Activated CD4-positive, alpha-beta T cell treated with anti-CD3 and anti-CD28 coated beads for 24 hours (primary cell): ENCODE data around the gene URB1.

Experiments
- DNase-seq, 2 donors: peaks; one replicate each; pipeline ENCODE4 v3.0.0-alpha.2; 2020; ENCODE audit warnings: low read depth in 2 of 2

Gene URB1

DNA sequence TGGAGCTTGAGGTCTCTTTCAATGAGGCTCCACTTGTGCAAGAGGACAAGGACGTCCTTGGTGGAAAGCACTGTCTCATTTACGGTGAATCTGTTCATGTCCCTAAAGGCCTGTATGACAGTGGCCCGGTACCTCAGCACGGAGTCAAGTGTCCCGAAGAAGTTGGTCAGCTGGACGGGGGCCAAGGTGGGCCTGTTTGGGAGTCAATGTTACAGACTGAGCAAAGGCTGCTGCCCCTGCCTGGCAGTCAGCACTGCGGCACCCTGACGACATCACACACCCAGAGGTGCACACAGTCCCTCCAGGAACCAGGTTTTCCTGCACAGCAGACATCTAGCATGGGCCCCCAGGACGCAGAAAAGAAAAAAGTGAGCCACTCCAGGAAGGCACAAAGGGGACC lies 75.1 kb downstream of the URB1 start:
- no peak for DNase-seq

DNA sequence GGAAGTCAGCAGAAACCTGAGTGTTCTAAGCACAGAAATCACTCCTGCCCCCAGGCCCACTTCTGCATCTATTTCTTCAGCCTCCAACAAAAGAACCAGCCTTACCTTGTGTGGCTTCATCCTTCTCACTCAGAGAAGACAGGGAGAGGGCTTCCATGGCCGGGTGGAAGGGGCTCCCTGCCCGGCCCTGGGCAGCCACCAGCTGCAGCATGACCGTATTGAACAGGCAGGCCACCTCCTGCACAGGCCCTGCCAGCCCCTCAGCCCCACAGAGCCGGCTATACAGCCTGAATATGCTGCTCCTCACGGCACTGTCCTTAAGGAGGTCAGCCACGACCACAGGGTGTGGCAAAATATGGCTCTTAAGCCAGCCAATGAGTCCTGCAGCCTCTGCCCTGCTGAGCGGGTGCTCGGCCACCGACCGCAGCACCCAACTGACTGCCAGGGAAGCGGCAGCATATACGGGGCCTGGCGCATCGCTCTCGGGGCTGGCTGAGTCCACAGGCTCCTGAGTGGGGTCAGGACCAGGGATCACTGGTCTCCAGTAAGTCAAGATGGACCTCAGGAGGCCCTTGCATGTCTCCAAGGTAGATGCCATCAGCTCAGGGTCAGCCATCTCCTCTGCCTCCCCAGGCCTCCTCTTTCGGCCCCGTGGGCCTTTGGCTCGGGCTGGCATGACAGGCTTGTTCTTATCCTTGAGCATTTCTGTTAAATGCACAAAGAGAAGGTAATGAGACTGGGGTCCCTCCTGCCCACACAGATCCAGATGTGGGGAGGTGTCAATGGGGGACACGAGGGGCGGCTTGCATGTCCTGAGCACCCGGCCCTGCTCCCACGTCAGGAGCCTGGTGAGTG lies 76.2 kb downstream of the URB1 start:
- DNase-seq: no peak

DNA sequence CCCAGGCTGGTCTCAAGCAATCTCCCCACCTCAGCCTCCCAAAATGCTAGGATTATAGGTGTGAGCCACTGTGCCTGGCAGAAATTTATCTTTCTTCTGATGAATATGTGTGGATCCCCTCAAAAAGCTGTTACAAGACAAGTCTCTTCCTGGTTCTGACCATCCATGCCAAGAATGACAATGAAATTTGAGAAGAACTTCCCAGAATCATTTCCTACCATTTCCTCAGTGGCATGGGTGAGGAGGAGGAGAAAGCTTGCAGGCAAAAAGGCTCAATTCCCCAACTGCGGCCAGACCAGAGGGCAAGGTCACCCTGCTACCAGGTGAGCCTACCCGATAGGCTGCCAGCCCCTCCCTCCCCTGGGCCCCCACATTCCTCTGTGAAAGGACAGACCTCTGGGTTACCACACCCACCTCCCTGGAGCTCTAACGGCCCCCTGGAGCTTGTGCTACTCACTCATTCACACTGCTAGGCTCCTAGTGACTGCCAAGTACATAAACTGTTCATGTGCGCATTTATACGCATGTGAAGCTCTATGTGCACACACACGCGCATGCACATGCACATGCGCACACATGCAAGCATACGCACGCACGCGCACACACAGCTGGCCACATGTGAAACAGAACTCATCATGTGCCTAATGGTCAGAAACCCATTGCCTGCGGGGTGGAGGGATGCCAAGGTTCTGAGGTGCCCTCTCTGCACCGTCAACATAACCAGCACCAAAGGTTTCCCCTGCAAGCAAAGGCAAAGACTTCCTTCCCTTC lies 77.1 kb downstream of the URB1 start:
- no peak for DNase-seq

DNA sequence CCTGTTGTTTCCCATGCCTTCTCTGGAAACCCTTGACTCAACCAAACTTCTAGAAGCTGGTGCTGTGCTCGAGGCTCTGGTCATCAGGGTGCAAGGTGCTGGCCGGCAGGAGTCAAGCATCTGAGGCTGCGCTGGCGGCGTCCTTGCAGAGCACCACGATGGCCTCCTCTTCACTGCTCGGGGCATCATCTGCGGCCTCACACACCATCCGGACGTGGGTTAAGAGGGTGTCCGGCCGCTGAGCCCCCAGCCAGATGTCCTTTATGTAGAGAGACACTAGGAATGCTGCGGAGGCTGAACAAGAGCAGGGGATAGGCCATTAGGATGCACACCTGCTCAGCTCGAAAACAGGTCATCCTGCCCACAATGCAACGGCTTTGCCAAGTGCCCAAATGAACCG lies 78.0 kb downstream of the URB1 start:
- no peak for DNase-seq

DNA sequence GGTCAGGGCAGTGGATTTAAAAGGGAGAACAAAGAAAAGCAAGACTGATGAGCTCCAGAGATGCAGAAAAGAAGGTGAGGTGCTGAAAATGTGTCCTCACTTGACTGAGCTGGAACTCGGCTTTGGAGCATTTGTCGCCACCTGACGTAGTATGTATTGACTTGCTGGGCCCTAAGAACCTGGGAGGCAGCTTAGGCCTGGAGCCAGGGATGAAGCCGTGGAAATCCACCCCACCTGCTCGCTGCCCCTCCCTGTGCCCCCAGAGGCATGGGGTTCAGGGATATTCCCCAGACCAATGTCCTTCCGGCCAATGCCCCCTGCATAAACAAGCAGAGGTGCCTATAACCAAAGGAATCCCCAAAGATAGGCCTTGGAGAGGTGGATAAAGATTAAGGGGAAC lies 79.8 kb downstream of the URB1 start:
- no peak for DNase-seq

DNA sequence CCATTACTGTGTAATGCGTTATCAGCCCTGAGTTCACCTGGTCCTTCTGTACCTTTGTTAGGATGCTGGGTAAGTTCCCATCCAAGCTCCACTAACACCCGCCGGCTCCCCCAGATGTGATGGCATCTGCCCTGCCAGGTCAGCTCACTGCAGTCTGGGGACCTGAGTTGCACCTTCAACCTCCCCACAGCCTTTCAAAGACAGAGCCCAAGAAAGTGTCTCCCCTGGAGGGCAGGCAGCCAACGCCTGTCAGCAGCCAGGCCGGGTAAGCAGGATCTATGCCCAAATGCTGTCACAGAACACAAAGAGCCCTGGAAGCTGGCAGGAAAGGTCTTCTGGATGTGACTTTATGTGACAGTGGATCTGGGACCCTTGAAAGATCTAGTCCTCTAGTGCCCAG lies 80.5 kb downstream of the URB1 start:
- DNase-seq: no peak

DNA sequence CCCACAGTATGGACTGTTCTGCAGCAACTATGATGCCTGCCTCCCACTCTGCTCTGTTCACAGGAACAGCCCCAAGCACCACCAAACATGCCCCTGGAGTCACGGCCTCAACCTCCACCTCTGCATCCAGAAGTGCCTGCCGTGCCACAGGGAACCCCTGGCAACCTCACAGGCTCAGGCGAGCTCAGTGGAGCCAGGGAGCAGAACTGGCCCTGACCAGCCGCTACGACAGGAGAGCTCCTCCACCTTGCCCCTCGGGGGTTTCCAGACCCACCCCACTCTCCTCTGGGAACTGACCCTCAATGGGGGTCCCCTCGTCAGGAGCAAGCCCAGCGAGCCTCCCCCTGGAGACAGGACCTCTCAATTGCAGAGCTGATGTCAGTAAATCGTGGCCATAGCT lies 81.2 kb downstream of the URB1 start:
- no peak for DNase-seq

DNA sequence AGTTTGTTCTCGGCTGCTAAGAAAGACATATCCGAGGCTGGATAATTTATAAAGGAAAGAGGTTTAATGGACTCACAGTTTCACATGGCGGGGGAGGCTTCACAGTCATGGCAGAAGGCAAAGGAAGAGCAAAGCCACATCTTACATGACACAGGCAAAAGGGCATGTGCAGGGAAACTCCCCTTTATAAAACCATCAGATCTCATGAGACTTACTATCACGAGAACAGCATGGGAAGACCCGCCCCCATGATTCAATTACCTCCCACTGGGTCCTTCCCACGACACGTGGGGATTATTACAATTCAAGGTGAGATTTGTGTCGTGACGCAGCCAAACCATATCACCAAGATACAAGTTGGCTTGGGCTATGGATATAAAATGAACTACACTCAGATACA lies 81.8 kb downstream of the URB1 start:
- DNase-seq: peak in 1 of 2 donors; percentile 5

DNA sequence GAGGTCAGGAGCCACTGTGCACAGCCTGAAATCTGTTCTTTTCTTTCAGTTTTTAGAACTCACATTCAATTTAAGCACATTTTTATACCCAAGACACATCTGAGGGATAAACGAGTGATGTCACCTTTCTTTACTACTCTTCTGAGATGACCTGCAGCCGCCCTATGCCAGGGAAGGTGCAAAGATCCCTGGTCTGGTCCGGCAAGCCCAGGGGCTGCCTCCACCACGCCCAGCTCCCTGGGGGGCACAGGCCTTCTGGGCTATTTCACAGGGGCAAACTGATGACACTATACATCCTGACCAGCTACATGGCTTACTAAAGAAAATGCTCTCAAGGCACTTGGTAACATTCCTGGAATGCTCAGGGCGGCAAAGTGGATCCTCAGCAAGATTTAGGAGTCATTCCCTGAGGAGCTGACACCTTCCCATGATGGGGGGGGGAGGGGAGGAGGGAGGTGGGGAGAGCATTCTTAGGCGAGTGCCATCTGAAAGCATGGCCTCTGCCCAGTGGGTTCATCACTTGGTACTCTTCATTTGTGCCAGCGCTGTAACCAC lies 82.8 kb downstream of the URB1 start:
- DNase-seq: no peak

DNA sequence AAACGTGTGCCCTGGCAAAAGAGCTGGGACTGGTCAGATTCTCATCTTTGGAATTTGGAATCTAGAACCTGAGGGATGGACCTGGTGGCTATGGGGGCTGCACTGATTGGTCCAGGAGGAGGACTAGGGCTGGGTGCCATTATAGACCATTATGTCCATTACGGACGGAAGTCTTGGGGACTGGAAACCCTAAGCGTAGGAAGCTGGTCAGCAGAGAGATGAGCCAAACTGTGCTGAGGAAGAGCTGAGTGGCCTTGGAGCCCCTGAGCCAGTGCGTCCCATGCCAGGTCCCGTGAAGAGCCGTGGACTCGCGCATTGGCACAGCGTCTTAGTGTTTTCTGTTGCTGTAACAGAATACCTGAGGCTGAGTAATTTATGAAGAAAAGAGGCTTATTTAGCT lies 84.1 kb downstream of the URB1 start:
- no peak for DNase-seq

DNA sequence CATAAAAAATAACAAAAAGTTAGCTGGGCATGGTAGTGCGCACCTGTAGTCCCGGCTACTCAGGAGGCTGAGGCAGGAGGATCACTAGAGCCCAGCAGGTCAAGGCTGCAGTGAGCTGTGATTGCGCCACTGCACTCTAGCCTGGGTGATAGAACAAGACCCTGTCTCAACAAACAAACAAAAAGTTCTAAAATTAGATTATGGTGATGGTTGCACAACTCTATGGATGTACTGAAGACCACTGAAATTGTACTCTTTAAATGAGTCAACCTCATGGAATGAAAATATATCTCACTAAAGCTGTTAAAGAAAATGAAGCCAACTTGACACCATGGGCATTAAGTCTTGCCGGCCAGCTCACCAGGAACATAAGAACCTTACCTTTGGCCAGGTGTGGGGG lies 85.1 kb downstream of the URB1 start:
- no peak for DNase-seq

DNA sequence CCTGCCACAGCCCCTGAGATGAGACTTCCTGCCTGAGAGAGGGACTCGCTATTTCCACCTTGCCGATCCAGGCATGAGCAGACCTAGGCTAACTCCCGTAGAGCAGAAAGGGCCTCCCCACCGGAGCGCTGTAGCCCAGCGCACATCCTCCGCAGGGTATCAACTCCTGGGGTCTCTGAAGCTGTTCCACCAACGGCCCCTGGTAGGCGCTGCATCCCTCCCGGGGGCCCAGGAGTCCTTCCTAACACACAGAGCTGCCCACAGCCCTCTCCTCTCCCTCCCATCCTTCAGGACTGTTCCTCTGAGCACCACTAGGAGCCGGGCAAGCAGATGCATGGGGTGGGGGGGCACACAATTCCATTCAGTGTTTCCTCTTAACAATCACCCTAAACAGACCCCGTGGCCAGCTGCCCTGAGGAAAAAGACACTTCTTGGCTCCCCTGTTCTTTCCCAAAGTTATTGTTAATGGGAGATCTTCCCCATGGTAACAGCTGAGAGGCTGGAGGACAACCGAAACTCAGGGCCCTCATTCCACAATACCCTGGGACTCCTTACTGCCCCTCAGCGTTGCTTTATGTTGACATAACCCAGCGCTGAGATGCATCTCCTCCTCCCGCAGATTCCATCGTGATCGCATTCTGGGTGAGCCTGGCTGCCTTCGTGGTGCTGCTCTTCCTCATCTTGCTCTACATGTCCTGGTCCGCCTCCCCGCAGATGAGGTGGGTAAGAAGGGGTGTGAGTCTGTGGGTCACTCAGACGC lies 86.6 kb downstream of the URB1 start:
- DNase-seq: no peak

DNA sequence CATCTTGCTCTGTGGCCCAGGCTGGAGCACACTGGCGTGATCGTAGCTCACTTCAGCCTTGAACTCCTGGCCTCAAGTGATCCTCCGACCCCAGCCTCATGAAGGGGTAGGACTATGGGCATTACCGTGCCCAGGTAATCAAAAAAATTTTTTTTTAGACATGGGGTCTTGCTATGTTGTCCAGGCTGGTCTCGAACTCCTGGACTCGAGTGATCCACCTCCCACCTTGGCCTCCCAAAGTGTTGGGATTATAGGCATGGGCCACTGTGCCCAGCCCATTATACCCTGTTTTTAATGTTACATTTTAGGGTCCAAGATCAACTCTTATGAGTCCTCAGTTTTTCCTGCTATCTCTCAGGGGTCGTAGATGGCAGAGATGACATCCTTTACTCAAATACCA lies 87.8 kb downstream of the URB1 start:
- DNase-seq: no peak

DNA sequence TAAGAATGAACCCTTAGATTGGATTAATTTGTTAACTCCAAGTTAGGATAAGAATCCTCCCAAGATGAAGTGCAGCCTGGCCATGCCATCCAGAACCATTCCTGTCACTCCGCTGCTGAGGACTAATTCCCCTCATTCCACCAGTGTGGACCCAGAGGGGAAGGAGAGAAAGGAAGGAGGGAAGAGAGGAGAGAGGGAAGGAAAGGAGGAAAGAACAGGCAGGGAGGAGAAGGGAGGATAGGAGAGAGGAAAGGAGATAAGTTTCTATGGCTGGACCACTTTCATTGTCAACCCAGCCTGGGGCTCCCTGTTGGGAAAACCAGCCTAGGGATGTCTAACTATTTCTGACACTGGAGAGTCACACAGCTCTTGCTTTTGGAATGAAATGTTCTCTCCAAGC lies 89.4 kb downstream of the URB1 start:
- no peak for DNase-seq

DNA sequence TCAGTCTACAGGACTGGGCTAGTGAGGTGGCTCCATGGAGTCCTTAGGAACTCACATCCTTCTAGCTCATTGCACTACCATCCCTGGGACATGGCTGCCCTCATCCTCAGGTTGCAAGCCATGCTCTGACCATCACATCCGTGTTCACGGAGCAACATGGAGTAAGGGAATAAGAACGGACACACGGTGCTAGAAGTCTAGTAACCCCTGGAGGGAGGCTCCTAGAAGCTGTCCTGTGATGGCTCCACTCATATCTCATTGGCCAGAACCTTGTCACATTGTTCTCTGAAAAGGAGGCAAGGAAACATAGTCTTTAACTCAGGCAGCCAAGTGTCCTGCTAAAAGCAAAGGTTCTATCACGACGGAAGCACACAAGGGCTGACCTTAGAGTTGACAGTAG lies 90.3 kb downstream of the URB1 start:
- DNase-seq: no peak

DNA sequence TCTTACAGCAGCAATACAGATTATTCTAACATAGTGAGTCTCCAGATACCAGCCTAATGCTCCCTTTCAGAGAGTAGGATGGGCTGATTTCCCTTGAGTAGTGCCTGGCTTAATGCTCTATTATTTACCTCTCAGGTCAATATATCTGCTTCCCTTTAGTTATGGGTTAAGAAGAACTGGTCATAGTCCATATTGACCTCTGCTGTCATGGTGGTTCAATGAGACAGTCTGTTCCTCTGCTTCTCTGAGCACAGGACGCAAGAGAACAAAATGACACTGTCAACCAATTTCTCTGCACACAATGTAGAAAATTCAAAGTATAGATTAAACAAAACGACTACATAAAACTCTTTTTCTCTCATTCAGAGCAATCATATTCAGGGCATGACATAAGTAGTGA lies 91.2 kb downstream of the URB1 start:
- no peak for DNase-seq

DNA sequence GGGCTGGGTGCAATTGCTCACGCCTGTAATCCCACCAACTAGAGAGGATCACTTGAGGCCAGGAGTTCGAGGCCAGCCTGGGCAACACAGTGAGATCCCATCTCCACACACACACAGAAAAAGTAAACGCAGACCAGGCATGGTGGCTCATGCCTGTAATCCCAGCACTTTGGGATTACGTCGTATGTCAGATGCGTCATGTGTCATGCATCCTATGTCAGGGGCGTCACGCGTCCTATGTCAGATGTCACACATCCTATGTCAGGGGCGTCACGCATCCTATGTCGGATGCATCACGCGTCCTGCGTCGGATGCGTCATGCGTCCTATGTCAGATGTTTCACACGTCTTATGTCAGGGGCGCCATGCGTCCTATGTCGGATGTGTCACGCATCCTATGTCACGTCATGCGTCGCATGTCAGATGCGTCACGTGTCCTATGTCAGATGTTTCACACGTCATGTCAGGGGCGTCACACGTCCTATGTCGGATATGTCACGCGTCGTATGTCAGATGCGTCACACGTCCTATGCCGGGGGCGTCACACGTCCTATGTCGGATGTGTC lies 92.6 kb downstream of the URB1 start:
- DNase-seq: no peak

DNA sequence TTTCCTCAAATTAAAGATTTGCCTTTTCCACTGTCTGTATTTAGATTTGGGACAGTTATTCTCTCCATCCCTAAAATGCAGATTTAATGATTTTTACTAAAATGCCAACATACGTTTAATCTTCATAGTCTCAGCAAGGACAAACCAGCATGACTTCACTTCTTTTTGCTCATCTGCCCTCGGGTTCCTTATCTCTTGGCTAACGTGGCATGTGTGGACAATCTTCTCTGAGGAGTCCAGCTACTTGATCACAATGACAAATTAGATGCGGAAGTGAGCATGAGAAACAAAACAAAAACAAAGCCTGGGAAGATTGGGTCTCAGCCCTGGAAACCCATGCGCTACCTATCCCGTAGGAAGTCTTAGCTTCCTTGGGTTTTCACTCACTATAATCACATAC lies 93.1 kb downstream of the URB1 start:
- no peak for DNase-seq

DNA sequence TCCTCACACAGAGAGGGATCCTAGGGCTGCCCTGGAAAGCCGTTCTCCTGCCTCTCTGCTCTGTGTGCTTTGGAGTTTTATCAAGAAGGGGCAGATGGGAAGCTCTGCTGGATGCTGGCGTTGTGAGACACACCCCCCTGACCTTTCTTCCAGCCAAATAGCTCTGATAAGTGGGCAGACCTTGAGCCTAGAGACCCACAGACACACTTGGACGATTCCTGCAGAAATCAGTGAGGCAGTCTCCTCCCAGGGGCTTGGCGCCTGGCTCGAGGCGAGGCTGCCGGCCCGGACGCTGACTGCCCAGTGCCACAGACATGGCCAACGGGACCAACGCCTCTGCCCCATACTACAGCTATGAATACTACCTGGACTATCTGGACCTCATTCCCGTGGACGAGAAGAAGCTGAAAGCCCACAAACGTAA lies 94.1 kb downstream of the URB1 start, which contains the start of gene MRAP:
Gene MRAP (plus strand): TSS at position 198 of the 424 bp plus-strand sequence. CDS start 117 bp downstream, at position 315.
- no peak for DNase-seq

DNA sequence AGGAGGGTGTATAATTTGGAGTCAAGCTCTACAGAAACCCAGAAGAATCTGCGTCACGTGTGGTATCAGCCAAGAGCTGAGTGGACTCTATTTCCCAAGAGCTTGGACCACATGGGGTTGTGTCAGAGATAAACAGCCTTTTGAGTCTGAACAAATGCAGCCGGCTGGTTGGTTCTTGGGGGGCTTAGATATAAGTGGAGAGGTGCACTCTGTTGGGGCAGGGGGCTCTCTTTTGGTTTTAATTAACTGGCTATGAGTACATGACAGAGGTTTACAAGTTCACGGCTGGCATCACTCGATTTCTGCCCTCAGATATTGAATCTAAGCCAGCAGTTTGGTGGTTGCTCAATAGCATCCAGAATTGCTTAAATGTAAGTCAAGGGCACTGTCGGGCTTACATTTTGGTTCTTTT lies 94.7 kb downstream of the URB1 start:
- DNase-seq: no peak

DNA sequence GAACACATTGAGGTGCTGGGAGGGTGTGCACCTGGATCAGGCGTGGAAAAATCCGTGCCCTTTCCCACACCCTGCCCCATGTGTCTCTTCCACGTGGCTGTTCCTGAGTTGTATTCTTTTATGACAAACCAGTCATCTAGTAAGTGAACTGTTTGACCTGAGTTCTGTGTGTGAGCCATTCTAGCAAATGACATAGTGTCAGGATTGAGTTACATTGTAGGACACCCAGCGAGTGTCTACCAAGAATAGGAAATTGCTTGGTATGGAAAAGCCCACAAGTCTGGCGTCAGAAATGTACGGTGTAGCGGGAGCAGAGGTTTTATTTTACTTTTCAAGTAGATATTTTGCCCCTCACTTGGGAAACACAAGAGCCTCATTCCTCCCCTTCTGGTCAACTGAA lies 95.4 kb downstream of the URB1 start:
- no peak for DNase-seq

DNA sequence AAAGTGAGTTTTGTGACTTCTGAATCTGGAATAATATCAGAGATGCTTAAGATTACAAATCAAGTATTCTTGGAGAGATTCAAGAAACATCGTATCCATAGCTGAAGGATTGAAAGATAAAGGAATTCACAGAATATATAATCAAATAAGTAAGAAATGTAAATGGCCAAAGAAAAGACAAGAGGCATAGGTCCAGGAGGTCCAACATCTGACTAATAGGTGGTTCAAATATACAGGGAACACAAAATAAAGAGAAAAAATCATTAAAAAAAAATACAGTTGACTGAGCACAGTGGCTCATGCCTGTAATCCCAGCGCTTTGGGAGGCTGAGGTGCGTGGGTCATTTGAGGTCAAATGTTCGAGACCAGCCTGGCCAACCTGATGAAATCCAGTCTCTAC lies 107.3 kb downstream of the URB1 start:
- DNase-seq: no peak
